HG03064 (cell line): ENCODE data around the gene VPS13D.
"Not testable (repeated sequence)": the region's sequence is repeated elsewhere in the genome, so short reads cannot be mapped to it uniquely, and the experiment has no call there.

Experiments used
- ATAC-seq: cut with Tn5 transposase; IDR thresholded peaks from one replicate; pipeline ENCODE4 v1.9.1; 2021; ENCODE audit warnings: low read depth; ENCODE audit not compliant: unreplicated experiment

The VPS13D gene

DNA sequence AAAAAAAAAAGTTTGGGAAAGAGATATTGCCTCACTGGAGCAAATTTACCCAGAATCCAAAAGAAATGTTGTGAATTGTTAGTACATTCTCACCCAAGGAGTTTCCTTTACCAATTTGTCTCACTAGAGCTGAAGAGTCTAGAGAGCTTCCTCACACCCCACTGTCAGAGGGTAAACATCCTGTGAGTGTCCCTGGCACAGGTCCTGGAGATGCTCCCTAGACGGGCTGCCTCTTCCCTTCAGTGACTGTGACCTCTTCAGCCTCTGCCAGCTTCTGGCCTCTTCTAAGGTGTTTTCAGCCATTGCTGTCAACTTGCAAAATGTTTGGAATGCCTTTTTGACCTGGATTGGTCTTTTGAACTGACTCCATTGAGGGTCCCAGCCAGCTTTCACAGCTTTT, 228.7 kb downstream of the VPS13D start:
- ATAC-seq = no peak

GRCh38 chr1:12460121-12460520, 230.3 kb downstream of the VPS13D start:
- ATAC-seq = no peak

- no peak for ATAC-seq
These were observed 231.2 kb downstream of the VPS13D start for GRCh38 chr1:12460911-12461621.

- ATAC-seq = no peak
These were observed 231.9 kb downstream of the VPS13D start for GRCh38 chr1:12461754-12462153.

DNA sequence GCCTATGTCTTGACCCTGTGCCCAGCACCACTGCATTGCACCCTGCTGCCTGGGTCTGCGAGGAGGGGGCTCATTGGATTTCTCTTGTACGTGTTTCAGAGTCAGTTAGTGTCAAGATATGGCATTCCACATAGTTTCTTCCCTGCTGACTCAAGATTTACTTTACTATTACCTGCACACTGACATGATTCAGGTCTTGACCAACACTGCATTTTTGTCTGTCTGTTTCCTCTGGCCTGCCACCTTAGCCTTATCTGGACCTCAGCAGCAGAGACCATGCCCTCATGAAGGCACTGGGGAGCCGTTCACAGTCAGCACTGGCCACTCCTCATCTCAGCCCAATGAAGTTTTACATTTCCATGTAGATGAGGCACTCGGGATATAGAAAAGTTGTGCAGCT, 232.8 kb downstream of the VPS13D start:
- no peak for ATAC-seq

GRCh38 chr1:12464045-12464461, 234.2 kb downstream of the VPS13D start:
- no peak for ATAC-seq

- ATAC-seq = no peak
These were observed 234.8 kb downstream of the VPS13D start for GRCh38 chr1:12464598-12465056.

DNA sequence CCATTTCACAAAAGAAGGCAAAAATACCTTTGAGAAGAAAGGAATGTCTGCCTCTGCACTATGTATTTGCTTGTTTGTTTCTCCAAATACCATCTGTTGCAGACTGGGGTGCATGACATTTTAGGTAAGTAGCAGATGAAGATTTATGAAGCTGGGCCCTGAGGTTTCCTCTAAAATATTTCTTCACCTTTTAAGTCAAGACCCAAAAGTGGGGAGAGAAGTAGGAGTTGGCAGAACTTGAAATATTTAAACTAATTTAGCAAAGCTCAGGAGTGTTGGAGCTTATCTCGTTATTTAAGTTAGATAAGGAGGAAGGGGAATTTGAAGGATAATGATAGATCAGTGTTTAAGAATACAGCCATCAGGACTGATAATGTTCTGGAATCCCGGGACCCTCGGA, 235.3 kb downstream of the VPS13D start:
- ATAC-seq = no peak

DNA sequence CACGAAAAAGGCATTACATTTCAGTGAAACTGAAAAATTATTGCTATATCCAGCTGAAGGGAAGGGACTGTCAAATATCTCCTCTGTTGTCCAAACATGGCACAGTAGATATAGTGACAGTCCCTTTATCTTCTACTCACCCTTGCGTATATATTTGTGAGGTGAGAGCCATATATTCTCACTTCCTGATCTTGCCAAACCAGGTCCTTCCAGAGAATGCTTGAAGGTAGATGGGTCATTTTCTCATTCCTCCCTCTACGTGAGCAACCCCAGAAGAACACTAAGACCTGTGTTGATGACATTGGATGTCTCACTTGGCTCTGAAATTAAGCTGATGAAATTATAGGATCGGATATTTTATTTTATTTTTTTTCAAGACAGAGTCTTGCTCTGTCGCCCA, 237.0 kb downstream of the VPS13D start:
- ATAC-seq = no peak

DNA sequence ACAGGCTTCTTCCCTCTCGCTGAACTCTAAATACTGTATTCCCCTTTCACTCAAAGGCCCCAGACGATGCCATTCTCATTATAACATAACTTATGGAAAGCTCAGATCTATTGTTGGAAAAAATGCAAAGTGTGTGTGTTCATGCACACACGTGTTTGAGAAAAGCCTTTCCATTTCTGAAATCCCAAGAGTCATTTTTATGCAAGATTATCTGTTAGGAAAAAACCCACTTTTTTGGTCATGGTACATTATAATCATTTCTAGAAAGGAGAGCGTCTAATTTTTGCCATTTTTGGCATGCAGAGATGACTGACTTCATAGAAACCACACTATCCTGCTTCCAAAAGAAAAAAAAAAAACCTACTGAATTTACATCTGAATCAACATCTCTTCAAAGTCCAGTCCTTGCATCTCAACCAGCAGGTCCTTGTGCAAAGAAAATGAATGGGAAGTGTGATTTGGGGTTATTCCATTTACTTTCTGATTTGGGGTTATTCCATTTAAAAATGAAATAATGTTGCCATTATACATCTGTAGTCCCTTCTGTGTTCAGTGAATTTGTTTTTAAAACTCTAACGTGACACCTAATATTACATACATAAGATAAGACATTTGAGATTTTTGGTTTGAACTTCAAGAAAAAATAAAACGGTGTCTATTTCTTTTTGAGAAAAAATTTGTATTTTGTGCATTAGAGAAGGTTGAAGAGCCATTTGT, 237.9 kb downstream of the VPS13D start:
- no peak for ATAC-seq

DNA sequence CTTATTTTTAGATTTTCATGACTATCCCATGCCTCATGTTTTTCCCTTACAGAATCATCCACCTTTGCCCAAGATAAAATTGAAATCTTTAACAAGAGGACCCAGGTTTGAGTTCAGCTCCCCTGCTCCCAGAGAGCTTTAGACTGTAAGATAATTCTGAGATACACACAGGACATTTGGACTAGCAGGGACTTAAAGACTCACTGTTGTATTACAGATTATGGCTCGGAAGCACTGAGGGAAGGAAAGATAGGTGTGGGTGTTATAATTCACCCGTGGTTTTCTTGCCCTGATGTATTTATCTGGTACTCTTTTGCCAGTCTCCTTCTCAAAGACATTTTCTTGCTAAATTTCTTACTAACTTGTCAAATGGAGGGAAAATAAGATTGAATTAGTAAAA, 238.5 kb downstream of the VPS13D start:
- ATAC-seq = no peak

DNA sequence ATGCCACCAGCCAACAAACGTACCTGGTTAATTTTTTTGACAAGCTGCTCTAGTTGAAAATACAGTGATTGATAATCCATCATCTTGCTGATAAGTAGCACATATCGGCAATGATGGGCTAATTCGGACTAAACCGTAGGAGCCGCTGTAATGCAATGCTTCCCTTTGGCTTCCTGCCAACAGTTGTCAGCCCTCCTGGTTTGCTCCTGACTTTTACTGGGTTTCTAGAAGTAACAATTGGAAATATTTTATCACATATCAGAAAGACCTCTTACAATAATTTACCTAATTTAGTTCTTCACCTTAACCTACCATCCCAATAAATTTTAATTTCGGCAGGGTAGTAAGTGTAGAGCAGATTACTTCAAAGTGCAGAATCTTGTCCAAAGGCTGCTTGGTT, 239.7 kb downstream of the VPS13D start:
- ATAC-seq = no peak

DNA sequence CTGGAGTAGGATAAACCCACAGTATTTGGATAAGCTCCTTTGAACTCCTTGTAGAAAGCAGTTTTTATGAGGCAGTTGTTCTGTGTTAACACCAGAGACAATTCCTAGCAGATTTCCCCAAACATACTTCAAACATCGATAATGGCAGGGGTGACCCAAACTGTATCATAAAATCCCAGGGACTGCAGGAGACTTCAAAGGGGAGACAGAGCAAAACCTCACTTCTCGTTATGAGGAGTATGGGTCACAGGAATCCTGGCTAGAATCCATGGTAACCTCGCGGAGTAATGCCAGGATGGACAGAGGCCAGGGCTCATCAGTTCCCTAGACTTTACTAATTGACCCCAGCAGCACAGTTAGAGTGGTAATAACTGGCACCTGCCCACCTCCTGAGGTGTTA, 240.2 kb downstream of the VPS13D start:
- no peak for ATAC-seq

GRCh38 chr1:12470916-12471315, 241.1 kb downstream of the VPS13D start:
- ATAC-seq = not testable (repeated sequence)

GRCh38 chr1:12472156-12472797, 242.4 kb downstream of the VPS13D start:
- no peak for ATAC-seq

- no peak for ATAC-seq
These were observed 243.1 kb downstream of the VPS13D start for GRCh38 chr1:12472798-12473551.

DNA sequence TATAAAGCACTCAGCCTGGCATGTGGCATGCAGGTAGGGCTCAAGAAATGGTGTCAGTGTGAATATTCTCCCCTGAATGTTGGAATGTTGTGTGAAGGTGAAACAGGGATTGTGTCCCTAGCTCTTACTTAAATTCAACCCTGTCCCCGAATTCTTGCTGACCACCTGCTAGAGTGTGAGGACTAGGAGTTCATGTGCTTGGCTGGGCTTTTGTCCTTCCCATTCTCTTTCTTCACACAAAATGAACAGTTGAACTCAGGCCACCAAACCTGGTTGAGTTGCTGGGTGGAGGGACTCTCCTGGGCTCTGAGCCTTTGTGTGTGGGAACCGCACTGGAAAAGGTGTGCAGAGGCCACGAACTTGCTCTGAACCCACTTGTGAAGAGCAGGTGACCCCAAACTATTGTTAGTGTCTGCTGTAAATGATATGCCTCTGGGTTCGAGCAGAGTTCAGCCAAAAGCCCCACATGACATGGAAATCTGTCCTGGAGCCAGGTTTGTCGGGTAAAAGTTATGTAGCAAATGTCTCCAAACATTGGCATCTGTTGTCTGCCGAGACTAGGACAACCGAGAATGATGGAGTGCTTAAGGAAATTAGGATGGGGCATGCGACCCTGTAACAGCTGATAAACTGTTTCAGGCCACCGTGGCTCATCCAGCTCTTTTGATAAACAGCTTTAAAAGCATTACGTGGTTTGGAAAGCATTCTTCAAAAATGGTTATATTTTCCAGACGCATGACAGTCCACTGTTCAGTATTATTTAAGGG, 243.9 kb downstream of the VPS13D start:
- ATAC-seq = no peak

- ATAC-seq = no peak
These were observed 245.3 kb downstream of the VPS13D start for GRCh38 chr1:12475101-12475500.

DNA sequence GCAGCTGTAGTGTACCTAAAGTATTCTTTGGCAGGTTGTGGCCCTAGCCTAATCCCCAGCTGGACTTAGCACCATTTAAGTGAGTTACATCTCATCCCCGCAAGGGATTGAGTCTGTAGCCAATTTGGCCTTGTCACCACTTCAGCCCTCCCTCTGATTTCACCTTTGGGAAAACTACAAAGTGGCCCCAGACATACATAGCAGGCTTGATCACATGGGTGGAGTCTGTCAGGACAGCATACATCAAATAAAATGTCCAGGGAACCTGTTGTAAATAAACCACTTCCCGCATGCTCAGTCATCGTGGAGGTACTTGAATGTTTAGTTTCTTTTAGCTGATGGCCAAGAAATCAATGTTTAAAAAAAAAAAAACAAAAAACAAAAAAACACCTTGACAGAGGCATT, 245.7 kb downstream of the VPS13D start:
- no peak for ATAC-seq

GRCh38 chr1:12475947-12476346, 246.1 kb downstream of the VPS13D start:
- ATAC-seq = no peak
